Measurements from ENCODE around the gene PMEL.
"Not testable (repeated sequence)": the region's sequence is repeated elsewhere in the genome, so short reads cannot be mapped to it uniquely, and the experiment has no call there.

PMEL gene

DNA sequence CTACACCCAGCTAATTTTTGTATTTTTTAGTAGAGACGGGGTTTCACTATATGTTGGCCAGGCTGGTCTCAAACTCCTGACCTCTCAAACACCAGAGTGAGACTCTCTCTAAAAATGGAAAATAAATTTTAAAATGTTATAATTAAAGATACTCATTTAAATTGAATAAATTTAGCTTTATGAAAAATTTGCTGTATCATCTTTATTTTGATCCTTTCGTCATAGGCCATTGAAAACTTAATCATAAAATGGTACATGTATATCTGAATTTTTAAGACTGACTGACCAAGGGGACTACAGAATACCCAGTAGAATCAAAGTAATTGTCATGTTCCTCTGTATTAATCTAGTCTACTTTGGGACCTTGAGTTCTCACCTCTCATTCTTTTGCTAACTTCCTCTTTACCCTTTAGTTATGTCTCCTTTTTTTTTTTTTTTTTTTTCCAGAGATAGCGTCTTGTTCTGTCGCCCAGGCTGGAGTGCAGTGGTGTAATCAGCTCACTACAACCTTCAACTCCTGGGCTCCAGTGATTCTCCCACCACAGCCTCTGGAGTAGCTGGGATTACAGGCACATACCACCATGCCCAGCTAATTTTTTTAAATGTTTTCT, 17.5 kb upstream of the PMEL start:
- in situ Hi-C loops (cut with MboI; ENCODE audit: low sequenced_read_pairs): no loop called here

DNA sequence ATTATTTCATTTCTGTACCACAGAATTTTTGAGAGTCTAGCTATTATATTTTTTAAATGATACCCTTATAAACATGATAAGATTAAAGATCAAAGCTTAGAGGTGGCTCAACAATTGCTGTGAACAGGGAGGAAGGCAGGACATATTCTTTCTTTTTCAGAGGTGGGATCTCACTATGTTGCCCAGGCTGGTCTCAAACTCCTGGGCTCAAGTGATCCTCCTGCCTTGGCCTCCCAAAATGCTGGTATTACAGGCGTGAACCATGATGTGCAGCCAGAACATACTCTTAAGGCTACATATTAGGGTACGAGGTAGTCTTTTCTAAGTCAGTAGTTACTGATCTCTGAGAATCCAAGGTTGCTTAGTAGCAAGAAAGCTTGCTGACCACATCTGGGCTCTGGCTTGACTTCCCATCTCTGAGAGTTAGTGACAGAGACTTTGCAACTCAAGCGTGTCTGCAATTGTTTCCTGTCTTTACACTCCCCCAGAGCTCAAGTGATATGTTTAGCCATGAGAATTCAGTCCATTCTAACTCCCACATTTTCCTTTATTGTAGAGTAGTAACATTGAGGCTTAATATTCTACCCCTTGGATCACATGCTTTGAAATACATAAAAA, 16.6 kb upstream of the PMEL start:
- in situ Hi-C loops (cut with MboI; ENCODE audit: low sequenced_read_pairs): no loop called here

DNA sequence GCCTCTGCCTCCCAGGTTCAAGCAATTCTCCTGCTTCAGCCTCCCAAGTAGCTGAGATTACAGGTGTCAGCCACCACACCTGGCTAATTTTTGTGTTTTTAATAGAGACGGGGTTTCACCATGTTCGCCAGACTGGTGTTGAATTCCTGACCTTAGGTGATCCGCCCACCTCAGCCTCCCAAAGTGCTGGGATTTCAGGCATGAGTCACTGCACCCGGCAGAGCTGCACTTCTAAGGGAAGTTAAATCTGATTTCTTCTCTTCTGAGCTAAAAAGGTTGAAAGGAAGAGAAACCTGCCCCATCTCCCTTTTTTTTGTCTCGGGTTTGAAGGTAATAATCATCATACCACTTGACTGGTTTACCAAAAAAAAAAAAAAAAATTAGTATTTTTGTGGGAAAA, 16.0 kb upstream of the PMEL start:
- in situ Hi-C loops (cut with MboI; ENCODE audit: low sequenced_read_pairs): not testable (repeated sequence)

DNA sequence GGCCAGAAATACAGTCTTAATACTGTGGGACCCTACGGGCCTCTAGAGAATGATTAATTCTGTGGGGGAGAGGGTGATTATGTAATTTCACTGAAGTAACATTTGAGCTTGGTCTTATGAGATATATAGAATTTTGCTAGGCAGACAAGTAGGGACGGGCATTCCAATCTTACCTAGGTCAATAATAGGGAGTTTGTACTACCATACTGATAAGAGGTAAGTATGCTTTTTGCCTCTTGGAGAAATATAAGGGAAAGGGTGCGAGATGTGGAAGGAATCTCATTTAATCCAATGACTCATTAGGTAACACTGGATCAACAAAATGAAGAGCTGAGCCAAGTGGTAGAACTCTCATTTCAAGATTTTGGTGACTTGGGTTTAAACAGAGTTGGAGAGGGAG, 13.2 kb upstream of the PMEL start:
- in situ Hi-C loops (cut with MboI; ENCODE audit: low sequenced_read_pairs): no loop called here

DNA sequence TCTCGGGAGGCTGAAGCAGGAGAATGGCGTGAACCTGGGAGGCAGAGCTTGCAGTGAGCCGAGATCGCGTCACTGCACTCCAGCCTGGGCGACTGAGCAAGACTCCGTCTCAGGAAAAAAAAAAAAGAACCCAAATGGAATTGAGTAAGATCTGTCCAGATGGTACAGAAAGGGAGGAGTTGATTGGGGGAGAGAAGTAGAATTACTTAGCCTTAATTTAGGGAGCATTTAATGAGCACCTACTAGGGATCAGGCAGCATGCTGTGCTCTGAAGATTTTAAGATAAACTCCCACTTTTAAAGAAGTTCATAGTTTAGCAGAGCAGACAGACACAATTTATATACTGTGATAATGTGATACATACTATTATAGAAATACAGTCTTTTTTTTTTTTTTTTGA, 12.6 kb upstream of the PMEL start:
- in situ Hi-C loops (cut with MboI; ENCODE audit: low sequenced_read_pairs): no loop called here

GRCh38 chr12:55974308-55974730, 8.5 kb upstream of the PMEL start:
- in situ Hi-C loops (cut with MboI; ENCODE audit: low sequenced_read_pairs): no loop called here

DNA sequence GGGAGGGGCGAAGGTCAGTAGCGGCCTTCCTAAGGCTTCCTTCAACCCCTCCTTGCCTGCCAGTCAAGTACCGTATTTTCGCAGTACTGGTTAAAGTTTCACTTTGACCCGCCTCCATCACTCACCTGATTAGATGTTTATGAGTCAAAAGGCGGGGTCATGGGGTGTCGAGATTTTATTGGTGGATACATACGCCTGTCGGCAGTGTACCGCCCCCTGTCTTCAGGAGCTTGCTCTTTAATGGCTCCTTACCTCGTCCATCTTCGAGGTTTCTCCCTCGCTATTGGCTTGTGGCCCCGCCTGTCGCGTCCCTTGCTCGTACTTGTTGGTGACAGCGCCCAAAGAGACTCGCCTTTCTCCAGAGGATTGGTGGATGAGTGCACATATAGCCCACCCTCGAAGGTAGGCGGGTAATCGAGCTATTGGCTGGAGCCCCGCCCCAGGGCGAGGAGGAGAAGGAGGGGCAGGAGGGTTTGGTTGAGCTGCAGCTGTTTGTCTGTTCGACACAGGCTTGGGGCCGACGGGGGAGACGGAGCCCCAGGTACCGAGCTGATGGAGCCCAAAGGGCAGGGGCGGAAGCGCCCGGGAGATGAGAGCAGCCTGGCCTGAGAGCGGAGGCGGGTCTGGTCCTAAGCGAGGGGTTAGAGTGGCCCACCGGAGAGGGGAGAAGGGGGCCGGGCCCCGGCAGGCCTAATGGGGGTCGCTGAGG, 7.9 kb upstream of the PMEL start, which contains the start of gene RAB5B:
Gene RAB5B, plus strand, starts transcription at position 480 of the 709 bp plus-strand sequence. CDS start 12,883 bp downstream, outside the sequence.
- in situ Hi-C loops (cut with MboI; ENCODE audit: low sequenced_read_pairs): no loop called here

GRCh38 chr12:55972911-55973598, 7.2 kb upstream of the PMEL start:
- in situ Hi-C loops (cut with MboI; ENCODE audit: low sequenced_read_pairs): no loop called here

- in situ Hi-C loops (cut with MboI; ENCODE audit: low sequenced_read_pairs): no loop called here
These were observed 6.6 kb upstream of the PMEL start for GRCh38 chr12:55972456-55972855.

GRCh38 chr12:55972042-55972441, 6.2 kb upstream of the PMEL start:
- in situ Hi-C loops (cut with MboI; ENCODE audit: low sequenced_read_pairs): no loop called here

DNA sequence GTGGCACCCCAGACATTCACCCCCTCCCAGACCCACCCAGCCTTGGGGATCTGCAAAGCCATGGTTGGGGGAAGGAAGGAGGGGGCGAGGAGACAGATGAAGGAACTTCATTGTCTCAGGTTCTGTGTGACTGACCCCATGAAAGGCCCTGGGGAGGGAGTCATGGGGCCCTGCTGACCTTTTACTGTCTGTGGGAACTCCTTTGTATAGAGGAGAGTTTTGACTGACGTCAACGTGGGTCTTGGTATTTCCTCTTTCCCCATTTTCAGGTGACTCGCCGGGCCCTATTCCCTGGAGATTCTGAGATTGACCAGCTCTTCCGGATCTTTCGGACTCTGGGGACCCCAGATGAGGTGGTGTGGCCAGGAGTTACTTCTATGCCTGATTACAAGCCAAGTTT, 4.9 kb upstream of the PMEL start:
- in situ Hi-C loops (cut with MboI; ENCODE audit: low sequenced_read_pairs): no loop called here

- in situ Hi-C loops (cut with MboI; ENCODE audit: low sequenced_read_pairs): no loop called here
These were observed 3.5 kb upstream of the PMEL start for GRCh38 chr12:55969356-55969755.

DNA sequence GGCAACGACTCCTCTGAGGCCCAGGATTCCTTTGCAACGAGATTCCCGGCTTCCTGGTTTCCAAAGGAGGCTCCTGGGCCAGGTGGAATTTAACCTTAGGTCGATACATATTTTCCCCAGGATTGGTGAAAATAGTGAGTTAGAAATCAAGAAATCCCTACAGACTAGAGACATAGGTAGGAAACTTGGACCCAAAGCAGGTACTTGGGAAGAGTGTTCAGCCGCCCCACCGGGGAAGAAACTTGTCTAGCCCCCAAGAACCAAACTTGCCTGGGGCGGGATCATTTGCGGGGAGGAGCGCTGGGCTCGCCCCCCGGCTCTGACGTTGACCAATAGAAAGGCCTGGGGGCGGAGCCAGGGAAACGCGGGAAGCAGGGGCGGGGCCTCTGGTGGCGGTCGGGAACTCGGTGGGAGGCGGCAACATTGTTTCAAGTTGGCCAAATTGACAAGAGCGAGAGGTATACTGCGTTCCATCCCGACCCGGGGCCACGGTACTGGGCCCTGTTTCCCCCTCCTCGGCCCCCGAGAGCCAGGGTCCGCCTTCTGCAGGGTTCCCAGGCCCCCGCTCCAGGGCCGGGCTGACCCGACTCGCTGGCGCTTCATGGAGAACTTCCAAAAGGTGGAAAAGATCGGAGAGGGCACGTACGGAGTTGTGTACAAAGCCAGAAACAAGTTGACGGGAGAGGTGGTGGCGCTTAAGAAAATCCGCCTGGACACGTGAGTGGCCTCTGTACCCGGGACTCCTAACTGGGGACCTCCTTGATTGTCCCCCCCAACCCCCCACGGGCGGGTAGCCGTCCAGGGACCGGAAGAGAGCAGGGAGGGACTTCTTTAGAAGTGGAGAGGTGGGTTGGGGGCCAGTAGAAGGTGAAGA, 803 bp upstream of the PMEL start, which contains the start of gene CDK2:
Gene CDK2, plus strand, starts transcription at position 423 of the 874 bp plus-strand sequence. Its CDS starts 179 bp downstream, at position 602.
- in situ Hi-C loops (cut with MboI; ENCODE audit: low sequenced_read_pairs): no loop called here

DNA sequence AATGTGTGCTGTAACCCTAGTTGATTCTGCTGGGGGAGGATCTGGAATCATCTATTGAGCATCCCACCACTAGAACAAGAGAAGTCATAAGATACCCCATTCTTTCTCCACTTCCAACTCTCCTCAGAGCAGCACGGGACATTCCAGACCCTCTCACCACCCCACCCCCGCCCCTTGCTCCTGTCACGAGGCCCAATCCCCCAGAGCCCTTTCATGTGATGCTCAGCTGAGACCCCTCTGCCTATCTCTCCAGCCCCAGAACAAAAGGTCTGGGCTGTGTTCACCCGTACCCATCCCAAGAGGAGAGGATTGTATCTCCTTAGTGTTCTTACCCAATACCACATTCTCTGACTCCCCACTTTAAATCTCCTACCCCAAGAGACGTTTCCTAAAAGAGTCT, 602 bp downstream of the PMEL start:
- in situ Hi-C loops (cut with MboI; ENCODE audit: low sequenced_read_pairs): no loop called here

- in situ Hi-C loops (cut with MboI; ENCODE audit: low sequenced_read_pairs): no loop called here
These were observed 2.1 kb downstream of the PMEL start for GRCh38 chr12:55963760-55964159.

DNA sequence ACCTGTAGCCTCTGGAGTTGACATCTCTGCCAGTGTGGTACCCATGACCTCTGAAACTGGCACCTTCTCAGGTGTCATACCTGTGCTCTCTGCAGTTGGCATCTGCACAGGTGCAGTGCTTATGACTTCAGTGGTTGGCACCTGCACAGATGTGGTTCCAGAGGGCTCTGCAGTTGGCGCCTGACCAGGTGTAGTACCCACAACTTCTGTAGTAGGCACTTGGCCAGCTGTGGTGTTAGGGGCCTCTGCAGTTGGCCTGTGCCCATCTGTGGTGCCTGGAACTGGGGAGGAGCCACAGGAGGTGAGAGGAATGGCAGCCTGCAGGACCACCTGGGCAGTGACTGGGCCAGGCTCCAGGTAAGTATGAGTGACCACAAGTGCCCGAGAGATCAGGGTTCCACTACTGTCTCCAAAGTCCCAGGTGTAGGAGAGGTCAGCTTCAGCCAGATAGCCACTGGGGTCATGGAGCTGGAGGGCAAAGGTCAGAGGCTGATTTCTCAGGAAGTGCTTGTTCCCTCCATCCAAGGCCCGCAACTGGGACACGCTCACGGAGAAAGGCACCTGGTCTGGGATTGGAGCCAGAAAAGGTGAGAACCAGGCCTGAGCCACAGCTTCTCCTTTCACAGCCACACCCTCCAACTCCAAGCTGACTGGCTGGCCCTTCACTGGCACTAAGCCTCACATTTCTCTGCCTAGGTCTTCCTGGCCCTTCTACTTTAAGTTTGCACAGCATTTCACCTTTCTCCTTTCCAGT, 8.6 kb downstream of the PMEL start:
- in situ Hi-C loops (cut with MboI; ENCODE audit: low sequenced_read_pairs): no loop called here

DNA sequence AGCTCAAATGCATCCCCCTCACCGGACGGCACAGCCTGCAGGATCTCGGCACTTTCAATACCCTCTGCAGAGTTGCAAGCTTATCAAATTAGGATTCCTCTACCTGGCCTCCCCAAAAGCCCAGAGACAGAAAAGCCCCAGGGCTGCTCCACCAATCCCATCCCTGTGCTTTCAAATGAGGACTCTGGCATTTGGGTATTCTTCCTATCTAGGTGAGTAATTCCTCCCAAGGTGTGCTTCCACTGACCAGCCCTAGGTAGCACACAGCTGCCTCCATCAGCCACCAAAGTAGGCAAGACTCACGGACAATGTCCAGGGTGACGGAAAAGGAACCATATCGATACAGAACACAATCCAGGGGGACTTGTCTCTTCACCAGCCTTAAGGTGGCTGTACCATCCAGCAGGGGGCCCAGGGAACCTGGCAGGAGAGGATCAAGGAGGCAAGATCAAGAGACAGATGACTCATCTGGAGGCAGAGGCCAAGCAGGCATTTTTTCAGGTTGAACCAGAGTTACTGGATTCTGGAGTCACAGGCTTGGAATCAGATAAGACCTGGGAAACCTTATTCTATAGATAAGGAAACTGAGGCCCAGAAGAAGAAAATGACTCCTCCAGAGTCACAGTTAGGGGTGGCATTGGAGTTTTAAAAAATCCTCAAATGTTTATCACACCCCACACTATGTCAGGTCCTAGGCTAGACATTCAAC, 9.9 kb downstream of the PMEL start:
- in situ Hi-C loops (cut with MboI; ENCODE audit: low sequenced_read_pairs): no loop called here

GRCh38 chr12:55955344-55955743, 10.5 kb downstream of the PMEL start:
- in situ Hi-C loops (cut with MboI; ENCODE audit: low sequenced_read_pairs): no loop called here

GRCh38 chr12:55946553-55946952, 19.3 kb downstream of the PMEL start:
- in situ Hi-C loops (cut with MboI; ENCODE audit: low sequenced_read_pairs): no loop called here
